Measurements from ENCODE around the gene MAD1L1.

MAD1L1 gene

DNA sequence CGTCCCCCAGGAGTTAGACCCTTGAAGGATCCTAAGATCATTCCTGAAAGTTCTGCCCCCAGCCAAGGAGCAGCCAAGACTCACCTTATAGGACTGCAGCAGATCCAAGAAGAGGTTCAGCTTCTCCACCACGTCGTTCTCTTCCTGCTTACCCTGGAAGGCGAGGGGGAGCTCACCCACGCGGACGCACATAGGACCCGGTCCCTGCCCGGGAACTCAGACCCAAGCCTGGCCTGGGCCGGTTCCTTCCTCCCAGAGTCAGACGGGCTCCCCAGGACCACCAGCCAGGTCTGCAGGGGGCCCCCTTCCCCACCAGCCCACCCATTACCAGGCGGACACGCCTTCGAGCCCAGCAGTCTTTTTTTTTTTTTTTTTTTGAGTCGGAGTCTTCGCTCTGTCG, 24.9 kb upstream of the MAD1L1 start:
- no peak for DNase-seq (ENCODE audit: low read depth)
- H3K4me3 ChIP-seq (ENCODE audit: low read length), result no peak overlapping the region
- TF ChIP-seq, protein P1, sequence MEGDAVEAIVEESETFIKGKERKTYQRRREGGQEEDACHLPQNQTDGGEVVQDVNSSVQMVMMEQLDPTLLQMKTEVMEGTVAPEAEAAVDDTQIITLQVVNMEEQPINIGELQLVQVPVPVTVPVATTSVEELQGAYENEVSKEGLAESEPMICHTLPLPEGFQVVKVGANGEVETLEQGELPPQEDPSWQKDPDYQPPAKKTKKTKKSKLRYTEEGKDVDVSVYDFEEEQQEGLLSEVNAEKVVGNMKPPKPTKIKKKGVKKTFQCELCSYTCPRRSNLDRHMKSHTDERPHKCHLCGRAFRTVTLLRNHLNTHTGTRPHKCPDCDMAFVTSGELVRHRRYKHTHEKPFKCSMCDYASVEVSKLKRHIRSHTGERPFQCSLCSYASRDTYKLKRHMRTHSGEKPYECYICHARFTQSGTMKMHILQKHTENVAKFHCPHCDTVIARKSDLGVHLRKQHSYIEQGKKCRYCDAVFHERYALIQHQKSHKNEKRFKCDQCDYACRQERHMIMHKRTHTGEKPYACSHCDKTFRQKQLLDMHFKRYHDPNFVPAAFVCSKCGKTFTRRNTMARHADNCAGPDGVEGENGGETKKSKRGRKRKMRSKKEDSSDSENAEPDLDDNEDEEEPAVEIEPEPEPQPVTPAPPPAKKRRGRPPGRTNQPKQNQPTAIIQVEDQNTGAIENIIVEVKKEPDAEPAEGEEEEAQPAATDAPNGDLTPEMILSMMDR (conservative IDR thresholded peaks at IDR 0.05; ENCODE audit: low read length), result no peak

DNA sequence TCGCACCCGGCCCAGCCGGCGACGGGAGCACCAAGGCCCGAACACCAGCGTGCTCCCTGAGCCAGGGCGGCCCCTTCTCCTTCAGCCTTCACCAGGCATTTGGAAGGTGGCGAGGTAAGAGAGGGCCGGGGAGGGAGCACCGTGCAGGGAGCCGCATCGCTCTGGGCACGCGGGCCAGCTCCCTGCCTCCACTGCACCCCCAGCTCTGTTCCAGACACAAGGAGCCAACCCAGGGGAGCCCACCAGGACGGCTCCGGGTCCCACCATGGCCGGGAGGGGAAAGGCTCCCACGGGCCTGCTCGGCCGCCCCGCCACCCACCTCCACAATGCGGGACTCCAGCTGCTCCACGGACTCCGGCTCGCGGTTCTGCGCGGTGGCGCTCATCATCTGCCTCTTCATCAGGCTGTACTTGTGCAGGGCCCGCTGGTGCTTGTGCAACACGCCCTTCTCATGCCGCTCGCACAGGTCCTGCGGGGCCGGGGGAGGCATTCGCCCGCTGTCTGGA, 24.4 kb upstream of the MAD1L1 start:
- no peak overlapping the region for H3K4me3 ChIP-seq (ENCODE audit: low read length)
- no peak for DNase-seq (ENCODE audit: low read depth)
- TF ChIP-seq, protein P1 (conservative IDR thresholded peaks at IDR 0.05; ENCODE audit: low read length), result no peak

DNA sequence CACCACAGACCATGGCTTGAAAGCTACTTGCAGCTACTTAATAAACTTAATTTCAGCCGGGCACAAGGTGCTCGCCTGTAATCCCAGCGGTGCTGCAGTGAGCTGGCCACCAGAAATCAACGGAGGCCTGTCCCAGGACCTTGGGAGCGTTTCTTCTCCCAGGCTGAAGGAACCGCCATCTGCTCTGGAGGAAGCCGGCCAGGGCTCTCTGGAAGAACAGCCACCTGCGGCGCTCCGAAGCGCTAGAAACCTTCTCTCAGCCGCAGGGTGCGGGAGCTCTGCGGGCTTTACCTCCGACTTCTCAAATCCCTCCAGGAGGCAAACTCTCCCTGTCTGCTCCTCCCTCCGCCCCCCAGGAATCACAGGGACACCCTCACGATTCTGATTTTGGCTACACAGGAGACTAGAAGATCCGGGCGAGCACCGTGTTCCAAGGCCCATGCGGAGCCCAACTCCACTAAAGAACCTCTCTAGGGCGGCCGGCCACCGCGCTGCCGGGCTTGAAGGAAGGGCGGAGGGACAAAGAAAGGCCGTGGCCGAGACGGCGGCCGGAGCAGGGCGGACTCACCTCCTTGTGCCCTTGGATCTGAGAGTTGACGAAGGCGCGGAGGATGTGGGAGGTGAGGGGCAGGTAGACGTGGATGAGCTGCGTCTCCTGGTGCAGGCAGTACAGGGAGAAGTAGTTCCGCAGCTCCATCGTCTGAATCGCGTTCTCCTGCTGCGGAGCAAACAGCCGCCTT, 23.7 kb upstream of the MAD1L1 start:
- no peak overlapping the region for H3K4me3 ChIP-seq (ENCODE audit: low read length)
- no peak for DNase-seq (ENCODE audit: low read depth)
- TF ChIP-seq, protein P1 (conservative IDR thresholded peaks at IDR 0.05; ENCODE audit: low read length), result no peak

DNA sequence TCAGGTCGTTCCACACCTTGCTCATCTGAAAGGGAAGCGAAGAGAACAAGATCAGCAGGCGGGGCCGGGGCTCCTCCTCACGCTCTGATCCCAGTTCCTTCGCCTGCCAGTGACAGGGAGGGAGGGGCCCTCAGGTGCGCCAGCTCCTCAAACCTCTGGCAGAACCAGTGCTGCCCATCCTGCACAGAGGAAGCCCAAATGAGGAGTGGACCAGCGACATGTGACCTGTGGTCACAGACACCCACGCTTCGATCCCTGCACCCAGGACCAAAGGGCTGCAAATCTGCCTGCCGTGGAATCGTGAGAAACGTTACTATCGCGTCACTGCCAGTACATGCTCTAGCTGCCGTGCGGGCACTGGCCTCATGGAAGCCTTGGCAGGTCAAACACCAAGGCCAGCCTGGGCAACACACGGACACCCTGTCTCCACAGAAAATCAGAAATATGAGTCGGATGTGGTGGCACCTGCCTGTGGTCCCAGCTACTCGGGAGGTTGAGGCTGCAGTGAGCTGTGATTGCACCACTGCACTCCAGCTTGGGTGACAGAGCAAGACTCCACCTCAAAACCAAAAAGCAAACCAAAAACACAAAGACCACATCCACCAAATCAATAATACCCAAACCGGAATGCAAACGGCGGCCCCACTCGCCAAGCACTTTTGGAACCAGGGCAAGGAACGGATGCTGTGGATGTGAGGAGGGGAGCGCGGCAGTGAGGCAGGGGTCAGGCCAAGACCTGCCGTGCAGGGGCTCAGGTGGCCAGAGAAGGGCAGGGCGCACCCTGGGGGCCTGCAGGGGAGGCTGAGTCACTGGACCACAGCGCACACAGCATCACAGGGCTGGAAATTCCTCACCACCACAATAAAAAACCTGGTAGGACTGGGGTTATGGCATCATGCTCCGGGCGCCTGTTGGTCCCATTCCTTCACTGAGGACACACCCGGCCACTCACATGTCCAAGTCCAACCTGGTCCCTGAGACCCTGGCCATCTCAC, 22.7 kb upstream of the MAD1L1 start:
- TF ChIP-seq, protein P1 (conservative IDR thresholded peaks at IDR 0.05; ENCODE audit: low read length), result no peak
- no peak for DNase-seq (ENCODE audit: low read depth)

DNA sequence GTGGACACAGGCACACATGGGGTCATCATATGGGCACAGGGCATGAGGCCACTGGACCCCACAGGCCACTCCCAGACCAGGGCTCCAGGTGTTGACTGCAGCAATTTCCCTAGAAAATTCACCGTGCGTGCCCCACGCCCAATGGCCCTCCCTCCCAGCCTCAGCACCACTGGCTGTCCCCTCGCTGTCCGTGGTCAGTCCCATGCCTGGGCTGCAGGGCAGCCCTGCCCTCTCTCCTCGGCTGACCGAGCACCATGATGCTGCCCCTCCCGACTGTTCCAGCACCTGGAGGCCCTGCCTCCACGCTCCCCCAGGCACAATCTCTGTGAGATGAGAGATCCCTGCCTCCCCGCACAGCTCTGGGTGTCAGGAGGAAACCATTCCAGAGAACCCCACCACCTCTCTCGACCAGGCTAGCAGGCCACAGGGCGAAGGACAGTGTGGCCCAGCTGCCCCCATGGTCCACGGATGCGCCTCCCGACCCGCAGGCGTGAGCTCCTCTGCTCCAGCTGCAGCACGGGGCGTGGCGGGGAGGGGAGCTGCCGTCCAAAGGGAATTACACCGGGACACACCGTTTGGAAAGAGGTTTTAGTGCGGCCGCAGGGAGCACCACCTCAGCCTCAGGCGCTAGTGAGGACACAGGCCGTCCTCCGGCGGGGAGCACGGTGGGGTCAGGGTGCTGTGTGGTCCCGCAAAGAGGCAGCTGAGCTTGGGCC, 21.8 kb upstream of the MAD1L1 start:
- no peak overlapping the region for H3K4me3 ChIP-seq (ENCODE audit: low read length)
- TF ChIP-seq, protein P1 (conservative IDR thresholded peaks at IDR 0.05; ENCODE audit: low read length), result no peak
- no peak for DNase-seq (ENCODE audit: low read depth)

More for the DNA sequence above, 22.7 kb upstream of the MAD1L1 start:
- no peak overlapping the region for H3K4me3 ChIP-seq (ENCODE audit: low read length)

DNA sequence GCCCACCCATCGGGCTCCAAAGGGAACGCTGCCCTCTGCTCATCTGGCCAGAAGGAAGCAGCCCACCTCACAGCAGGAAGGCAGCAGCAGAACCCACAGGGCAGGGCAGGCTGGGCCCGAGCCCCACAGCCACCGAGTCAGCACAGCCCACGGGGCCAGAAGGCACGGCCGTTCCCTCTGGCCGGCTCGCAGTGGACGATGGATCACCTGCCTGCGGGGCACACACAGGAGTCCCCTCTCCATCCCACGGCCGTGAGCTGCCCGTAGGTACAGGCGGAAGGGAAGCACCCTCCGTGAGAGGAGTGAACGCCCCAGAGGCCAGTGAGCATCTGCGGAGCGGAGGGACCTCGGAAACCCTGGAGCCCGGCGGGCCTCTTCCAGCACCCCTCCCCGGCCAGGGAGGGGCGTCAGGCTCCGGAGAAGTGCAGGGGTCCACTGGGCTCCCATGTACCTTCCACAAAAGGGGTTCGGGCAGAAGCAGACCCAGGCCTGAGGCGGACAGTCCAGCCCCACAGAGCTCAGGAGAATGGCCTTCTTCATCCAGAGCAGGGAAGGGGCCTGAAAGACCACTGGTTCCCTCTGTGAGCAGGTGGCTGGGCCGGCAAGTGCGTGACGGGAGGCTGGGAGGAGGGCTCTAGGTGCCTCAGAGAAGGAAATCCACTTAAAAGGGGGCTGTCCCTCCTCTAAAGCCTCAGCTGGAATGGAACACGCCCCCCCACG, 20.9 kb upstream of the MAD1L1 start:
- no peak for DNase-seq (ENCODE audit: low read depth)

More for the DNA sequence above, 20.9 kb upstream of the MAD1L1 start:
- H3K4me3 ChIP-seq (ENCODE audit: low read length), result no peak overlapping the region
- TF ChIP-seq, protein P1 (conservative IDR thresholded peaks at IDR 0.05; ENCODE audit: low read length), result no peak
